Omental fat pad (tissue), 4 donors: ENCODE data around the gene CCNI. TPM values are rescaled to one million over a fixed set of nuclear protein-coding genes. Genes with fewer than 3 reads are reported as not detected.

Experiments
- ATAC-seq: fragments of 150-250 bp; one replicate; pipeline ENCODE4 v1.9.1; 2016; ENCODE audit warnings: mild to moderate bottlenecking, moderate library complexity; ENCODE audit not compliant: low FRiP score
- DNase-seq: peaks from one replicate; pipeline ENCODE4 v3.0.0-alpha.2; 2019; ENCODE audit warnings: low spot score
- CTCF ChIP-seq, 3 donors: fragments of 450-650 bp; IDR thresholded peaks; one replicate each; pipeline ENCODE4 v1.5.1; 2016 to 2017; ENCODE audit warnings: antibody characterized with exemption in 3 of 3, mild to moderate bottlenecking in 3 of 3, moderate library complexity in 2 of 3
- total RNA-seq, 4 donors: library from RNA; depleted of rRNA; stranded (reverse); fragments of >200 nt; gene quantifications; one replicate each; pipeline ENCODE4 v1.1.0, GENCODE V29; 2016

The CCNI gene
- total RNA-seq, 4 donors from 2014 or later = 191 to 233 (median 199) TPM

- ATAC-seq (no peak), DNase-seq (no peak)
- no peak for TF ChIP-seq CTCF (IDR thresholded peaks at IDR 0.05)
Measured at GRCh38 chr4:77006753-77007353, 68.9 kb downstream of the CCNI start.

GRCh38 chr4:77003400-77003799, 72.4 kb downstream of the CCNI start:
- TF ChIP-seq CTCF (IDR thresholded peaks at IDR 0.05) = no peak
- no peak for ATAC-seq
- DNase-seq = no peak

GRCh38 chr4:77002321-77003107, 73.3 kb downstream of the CCNI start:
- no peak for ATAC-seq

GRCh38 chr4:77001907-77002306, 73.9 kb downstream of the CCNI start:
- no peak for DNase-seq
- TF ChIP-seq CTCF (IDR thresholded peaks at IDR 0.05) = no peak
- no peak for ATAC-seq

More at GRCh38 chr4:77002321-77003107, 73.3 kb downstream of the CCNI start:
- no peak for DNase-seq
- TF ChIP-seq CTCF (IDR thresholded peaks at IDR 0.05) = no peak

- DNase-seq = no peak
- no peak for TF ChIP-seq CTCF (IDR thresholded peaks at IDR 0.05)
- ATAC-seq = no peak
Measured at GRCh38 chr4:76998251-76998901, 77.4 kb downstream of the CCNI start.

GRCh38 chr4:76997532-76997931, 78.3 kb downstream of the CCNI start:
- DNase-seq (no peak), ATAC-seq (no peak)
- TF ChIP-seq CTCF (IDR thresholded peaks at IDR 0.05) = no peak

Other genes starting within 250 kb of the CCNI start
- gene SOWAHB, start 177.8 kb downstream of the CCNI start, total RNA-seq = under 1 TPM in 2 of 4 donors, not detected in 2; 0.12 to 0.28 TPM
- 100 to 1,000 TPM; 203 to 434 (median 245) TPM for gene SEPTIN11, start 126.2 kb downstream of the CCNI start, total RNA-seq
- 10 to 100 TPM; 21.6 to 64.8 (median 33.0) TPM for gene CCNG2, start 81.2 kb upstream of the CCNI start, total RNA-seq